K562 treated with DMSO at 1 percent for 24 hours (cell line): ENCODE data around the gene CDC42. TPM values are rescaled to one million over a fixed set of nuclear protein-coding genes. Genes with fewer than 3 reads are reported as not detected.

Source experiments
- total RNA-seq: library from RNA; unstranded; fragments of 300-600 nt; gene quantifications from 2 replicates; pipeline ENCODE4 v1.2.3, GENCODE V29; 2022; ENCODE audit warnings: low read depth; ENCODE audit not compliant: insufficient read depth

CDC42 gene
- 99.6 and 113 TPM in 2 replicates for total RNA-seq

DNA sequence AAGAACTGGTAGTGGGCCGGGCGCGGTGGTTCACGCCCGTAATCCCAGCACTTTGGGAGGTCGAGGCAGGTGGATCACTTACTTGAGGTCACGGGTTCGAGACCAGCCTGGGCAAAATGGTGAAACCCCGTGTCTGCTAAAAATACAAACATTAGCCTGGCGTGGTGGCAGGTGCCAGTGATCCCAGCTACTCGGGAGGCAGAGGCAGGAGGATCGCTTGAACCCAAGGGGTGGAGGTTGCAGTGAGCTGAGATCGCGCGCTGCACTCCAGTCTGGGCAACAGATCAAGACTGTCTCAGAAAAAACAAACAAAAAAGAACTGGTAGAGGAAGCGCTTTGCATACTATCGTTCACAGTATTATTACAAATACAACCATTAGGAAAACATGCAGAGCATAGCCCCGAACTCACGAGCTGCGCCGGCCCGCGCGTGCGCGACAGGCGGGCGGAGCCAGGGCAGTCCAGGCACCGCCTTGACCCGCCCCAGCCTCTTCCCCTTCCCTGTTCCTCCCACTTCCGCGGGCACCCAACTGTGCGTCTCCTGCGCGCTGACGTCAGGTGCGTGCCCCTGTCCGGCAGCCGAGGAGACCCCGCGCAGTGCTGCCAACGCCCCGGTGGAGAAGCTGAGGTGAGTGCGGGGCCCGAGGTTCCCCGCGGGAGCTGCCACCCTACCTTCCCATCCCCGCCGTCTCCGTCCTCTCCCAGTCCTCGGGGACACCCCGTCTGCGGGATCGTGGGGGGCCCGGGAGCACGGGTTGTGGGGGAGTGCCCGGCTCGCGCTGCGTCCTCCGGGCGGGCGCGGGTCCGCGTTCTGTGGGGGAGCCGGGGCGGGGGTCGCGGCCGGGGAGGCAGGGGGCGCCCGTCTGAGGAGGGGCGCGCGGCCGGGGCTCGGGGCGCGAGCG, at the start of gene CDC42:
Gene CDC42 (plus strand): TSS at position 595 of the 902 bp plus-strand sequence. CDS start 25,770 bp downstream, outside the sequence.

Other genes starting within 250 kb of the CDC42 start
- gene LDLRAD2, start 240.4 kb upstream of the CDC42 start, total RNA-seq = 0.22 TPM in 1 of 2 replicates, not detected in the other
- 65.6 and 72.0 TPM in 2 replicates for gene HSPG2, start 115.4 kb upstream of the CDC42 start, total RNA-seq
- gene CELA3B, start 75.7 kb upstream of the CDC42 start, total RNA-seq = not detected in 2 replicates
- not detected in 2 replicates for gene CELA3A, start 51.1 kb upstream of the CDC42 start, total RNA-seq
- 0.06 TPM in 1 of 2 replicates, not detected in the other for gene WNT4, start 90.4 kb downstream of the CDC42 start, total RNA-seq